ENCODE data around the gene TM2D1.
"Not testable (repeated sequence)": the region's sequence is repeated elsewhere in the genome, so short reads cannot be mapped to it uniquely, and the experiment has no call there.

TM2D1 gene

GRCh38 chr1:61682891-61683290 is 42.0 kb downstream of the TM2D1 start:
- DNase-seq (ENCODE audit: low read depth): no peak
- no peak overlapping the region for H3K4me3 ChIP-seq (ENCODE audit: low read length)
- TF ChIP-seq CTCF (conservative IDR thresholded peaks at IDR 0.05; ENCODE audit: low read length): no peak

- DNase-seq (ENCODE audit: low read depth): no peak
Measured at GRCh38 chr1:61680500-61680899, 44.4 kb downstream of the TM2D1 start.

GRCh38 chr1:61676881-61677280 is 48.1 kb downstream of the TM2D1 start:
- not testable (repeated sequence) for DNase-seq (ENCODE audit: low read depth)

More at GRCh38 chr1:61680500-61680899, 44.4 kb downstream of the TM2D1 start:
- no peak overlapping the region for H3K4me3 ChIP-seq (ENCODE audit: low read length)
- TF ChIP-seq CTCF (conservative IDR thresholded peaks at IDR 0.05; ENCODE audit: low read length): no peak

GRCh38 chr1:61674221-61674620 is 50.7 kb downstream of the TM2D1 start:
- TF ChIP-seq CTCF (conservative IDR thresholded peaks at IDR 0.05; ENCODE audit: low read length): no peak
- DNase-seq (ENCODE audit: low read depth): no peak
- H3K4me3 ChIP-seq (ENCODE audit: low read length): no peak overlapping the region

More at GRCh38 chr1:61676881-61677280, 48.1 kb downstream of the TM2D1 start:
- H3K4me3 ChIP-seq (ENCODE audit: low read length): not testable (repeated sequence)

GRCh38 chr1:61672376-61672775 is 52.6 kb downstream of the TM2D1 start:
- TF ChIP-seq CTCF (conservative IDR thresholded peaks at IDR 0.05; ENCODE audit: low read length): no peak
- no peak for DNase-seq (ENCODE audit: low read depth)
- no peak overlapping the region for H3K4me3 ChIP-seq (ENCODE audit: low read length)

- DNase-seq (ENCODE audit: low read depth): no peak
- no peak overlapping the region for H3K4me3 ChIP-seq (ENCODE audit: low read length)
- no peak for TF ChIP-seq CTCF (conservative IDR thresholded peaks at IDR 0.05; ENCODE audit: low read length)
Measured at GRCh38 chr1:61670445-61670844, 54.5 kb downstream of the TM2D1 start.

- peak; percentile 39 for DNase-seq (ENCODE audit: low read depth)
Measured at GRCh38 chr1:61670016-61670415, 54.9 kb downstream of the TM2D1 start.

More at GRCh38 chr1:61670016-61670415, 54.9 kb downstream of the TM2D1 start:
- H3K4me3 ChIP-seq (ENCODE audit: low read length): no peak overlapping the region
- TF ChIP-seq CTCF (conservative IDR thresholded peaks at IDR 0.05; ENCODE audit: low read length): no peak
